Stimulated activated CD4-positive, alpha-beta T cell treated with anti-CD3 and anti-CD28 coated beads, Interleukin-12 subunit alpha, Interleukin-12 subunit beta, amount 100 ng/mL, for 48 hours (primary cell): ENCODE data around the gene CBFB.

Experiments used
- DNase-seq, 3 donors: peaks; one replicate each; pipeline ENCODE4 v3.0.0-alpha.2; 2020; ENCODE audit warnings: low read depth in 2 of 3, low spot score in 1 of 3

Gene CBFB

GRCh38 chr16:67091906-67092566 is 63.1 kb downstream of the CBFB start:
- DNase-seq: no peak

DNA sequence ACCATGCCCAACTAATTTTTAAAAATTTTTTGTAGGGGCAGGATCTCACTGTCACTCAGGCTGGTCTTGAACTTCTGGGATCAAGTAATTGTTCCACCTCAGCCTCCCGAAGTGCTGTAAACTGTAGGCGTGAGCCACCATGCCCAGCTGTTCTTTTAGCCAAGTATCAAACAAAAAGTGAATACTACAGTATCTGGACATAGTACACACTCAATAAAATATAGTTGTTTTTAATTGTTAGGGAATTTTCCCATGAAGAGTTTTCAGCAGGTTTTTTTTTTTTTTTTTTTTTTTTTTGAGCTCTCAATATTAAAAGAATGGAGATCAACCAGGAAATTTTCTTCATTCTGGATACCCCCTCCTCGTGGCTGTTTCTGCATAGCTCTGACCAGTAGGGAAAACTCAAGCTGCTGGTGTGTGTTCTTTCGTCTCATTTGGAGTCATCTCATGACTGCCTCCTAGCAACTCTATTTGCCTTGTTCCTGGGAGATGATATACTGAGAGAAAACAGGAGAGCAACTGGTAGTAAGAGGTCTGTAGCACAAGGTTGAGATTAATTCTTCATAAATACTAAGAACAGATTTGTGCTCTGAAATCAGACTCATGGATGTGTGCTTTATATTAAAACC is 64.3 kb downstream of the CBFB start:
- DNase-seq: no peak

DNA sequence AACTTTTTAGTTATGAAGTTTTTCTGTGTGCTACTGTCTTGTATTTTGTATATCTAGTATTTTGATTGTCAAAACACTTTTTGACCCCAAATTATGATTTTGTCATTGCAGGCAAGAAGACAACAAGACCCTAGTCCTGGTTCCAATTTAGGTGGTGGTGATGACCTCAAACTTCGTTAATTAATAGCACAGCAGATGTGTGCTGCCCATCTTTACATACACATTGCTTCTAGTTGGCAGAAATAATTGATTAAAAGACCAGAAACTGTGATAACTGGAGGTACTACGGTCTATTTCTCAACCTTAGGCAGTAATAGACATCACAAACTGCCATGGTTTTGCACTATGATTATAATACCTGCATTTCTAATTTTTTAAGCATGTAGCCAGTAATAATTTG is 69.7 kb downstream of the CBFB start:
- DNase-seq: no peak

DNA sequence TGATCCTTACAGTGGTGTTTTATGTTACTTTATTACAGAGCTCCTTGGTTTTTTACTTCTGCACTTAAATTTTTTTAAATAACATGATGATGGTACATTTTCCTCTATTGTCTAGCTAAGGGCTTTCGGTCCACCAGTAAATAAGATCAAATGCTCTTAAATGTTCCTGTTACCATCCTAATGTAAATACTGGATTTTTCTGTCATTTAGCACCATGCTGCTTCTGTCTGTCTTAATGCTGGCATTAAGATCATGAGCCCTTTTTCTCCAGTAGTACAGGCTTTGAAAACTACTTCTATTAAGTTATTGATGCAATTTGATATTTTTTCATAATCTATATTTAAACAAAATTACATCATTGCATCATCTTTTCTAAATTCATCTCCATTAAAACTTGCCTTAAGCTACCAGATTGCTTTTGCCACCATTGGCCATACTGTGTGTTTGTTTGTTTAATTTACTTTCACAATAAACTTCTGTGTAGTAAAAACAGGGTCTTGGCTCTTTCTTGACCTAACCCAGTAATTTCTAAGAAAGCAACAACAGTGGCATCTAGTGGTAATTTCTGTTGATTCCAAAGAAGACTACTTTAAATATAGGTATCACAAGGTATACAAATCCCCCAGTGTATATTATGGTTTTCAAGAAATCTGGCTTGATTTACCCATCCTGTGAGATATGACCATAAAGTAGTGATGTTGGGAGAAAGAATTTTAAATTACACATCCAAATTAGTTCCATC is 71.8 kb downstream of the CBFB start:
- no peak for DNase-seq

GRCh38 chr16:67101311-67102082 is 72.5 kb downstream of the CBFB start:
- peak in 2 of 3 donors; percentile 12 to 14 for DNase-seq

DNA sequence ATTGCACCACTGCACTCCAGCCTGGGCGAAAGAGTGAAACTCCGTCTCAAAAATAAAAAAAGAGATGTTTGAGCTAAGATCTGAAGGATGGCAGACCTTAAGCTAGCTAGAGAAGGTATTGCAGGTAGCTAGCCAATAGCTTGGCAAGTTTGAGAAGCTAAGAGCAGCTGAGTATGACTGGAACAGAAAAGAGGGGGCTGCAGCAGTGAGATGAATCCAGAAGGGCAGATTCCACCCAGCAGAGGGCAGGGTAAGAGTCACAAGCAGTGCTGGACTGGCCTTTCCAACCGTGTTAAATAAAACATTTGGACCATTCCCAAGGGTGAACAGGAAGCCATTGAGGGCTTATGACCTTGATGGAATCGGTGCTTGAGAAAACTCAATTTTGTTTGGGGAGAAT is 75.1 kb downstream of the CBFB start:
- DNase-seq: no peak

DNA sequence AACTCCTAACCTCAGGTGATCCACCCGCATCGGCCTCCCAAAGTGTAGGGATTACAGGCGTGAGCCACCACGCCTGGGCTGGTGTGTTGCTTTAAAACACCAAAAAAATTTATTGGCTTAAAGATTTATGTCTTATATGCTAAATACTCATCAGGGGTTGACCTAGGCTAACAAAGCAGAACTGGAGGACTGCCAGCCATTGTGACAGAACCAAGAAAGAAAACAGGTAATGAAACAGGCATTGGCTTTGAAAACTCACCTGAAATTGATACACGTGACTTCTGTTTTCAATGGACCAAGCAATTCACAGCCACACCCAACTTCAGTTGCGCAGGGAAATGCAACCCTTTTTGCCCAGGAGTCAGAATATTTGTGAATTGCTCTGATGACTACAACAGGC is 75.9 kb downstream of the CBFB start:
- no peak for DNase-seq

- no peak for DNase-seq
Measured at GRCh38 chr16:67105246-67105645, 76.3 kb downstream of the CBFB start.

GRCh38 chr16:67105881-67106280 is 76.9 kb downstream of the CBFB start:
- no peak for DNase-seq

DNA sequence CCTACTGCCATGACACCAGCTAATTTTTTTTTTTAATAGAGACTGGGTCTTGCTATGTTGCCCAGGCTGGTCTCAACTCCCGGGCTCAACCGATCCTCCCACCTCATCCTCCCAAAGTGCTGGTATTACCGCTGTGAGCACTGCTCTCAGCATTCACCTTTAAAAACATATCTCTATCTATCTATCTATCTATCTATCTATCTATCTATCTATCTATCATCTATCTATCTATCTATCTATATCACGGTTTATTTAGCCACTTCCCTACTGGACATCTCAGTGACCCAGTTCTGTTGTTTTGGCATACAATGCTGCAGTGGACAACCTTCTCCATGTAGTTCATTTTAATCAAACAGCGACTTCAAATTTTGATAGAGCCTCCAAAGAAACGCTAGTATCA is 79.5 kb downstream of the CBFB start:
- DNase-seq: no peak

GRCh38 chr16:67108931-67109406 is 80.0 kb downstream of the CBFB start:
- DNase-seq: no peak

DNA sequence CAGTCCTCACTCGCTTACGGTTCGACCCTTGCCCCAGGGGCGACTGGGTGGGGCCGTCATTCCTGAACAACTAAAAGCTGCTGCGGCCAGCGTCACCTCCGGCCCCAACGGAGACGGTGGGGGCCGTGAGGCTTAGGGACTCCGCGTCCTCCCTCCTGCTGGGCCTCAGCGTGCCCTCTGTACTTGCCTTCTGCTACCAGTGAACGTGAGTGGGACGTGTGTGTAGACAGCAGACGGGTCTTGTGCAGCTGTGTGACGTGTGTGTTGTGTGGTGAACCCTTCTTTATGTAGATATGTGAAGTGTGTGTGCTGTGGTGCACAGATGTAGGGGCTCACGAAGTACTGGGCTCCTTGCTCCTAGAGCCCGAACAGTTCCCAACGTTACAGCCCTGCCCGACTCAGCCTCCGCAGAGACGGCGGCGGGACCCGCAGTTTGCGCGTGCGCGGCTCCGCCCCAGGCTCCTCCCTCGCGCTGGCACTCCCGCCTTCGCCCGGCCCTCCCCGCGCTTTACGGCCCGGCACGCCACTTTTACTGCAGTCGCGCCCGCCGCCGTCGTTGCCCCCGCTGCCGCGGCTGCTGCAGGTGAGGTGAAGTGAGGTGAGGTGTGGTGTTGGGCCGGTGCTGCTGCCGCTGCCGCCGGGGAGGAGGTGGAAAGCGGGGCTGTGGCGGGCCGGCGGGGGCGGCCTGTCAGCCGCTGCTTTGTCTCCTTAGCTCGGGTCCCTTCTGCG is 80.6 kb downstream of the CBFB start, which contains the start of gene PHAF1:
PHAF1 (plus strand) TSS at position 535 of the 729 bp plus-strand sequence. CDS start 235 bp downstream, outside the sequence.
- peak; percentile 92 to 95 (median 94) for DNase-seq

DNA sequence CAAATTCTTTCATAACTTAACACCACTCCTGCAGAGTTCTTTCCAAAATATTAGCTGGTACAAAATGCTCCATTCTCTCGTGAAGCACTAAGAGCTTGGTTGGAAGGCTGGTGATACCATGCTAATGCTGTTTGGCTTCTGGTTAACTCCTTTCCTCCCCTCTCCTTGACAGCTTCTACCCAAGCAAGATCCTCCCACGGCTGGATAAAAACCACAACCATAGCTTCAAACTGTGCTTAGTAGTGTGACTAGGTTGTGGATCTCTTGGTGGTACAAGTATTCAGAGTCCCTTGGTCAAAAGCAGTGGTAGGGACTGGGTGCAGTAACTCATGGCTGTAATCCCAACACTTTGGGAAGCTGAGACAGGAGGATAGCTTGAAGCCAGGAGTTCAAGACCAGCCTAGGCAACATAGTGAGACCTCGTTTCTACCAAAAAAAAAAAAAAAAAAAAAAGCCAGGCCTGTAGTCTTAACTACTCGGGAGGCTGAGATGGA is 83.0 kb downstream of the CBFB start:
- no peak for DNase-seq

- DNase-seq: no peak
Measured at GRCh38 chr16:67112591-67113399, 83.8 kb downstream of the CBFB start.

DNA sequence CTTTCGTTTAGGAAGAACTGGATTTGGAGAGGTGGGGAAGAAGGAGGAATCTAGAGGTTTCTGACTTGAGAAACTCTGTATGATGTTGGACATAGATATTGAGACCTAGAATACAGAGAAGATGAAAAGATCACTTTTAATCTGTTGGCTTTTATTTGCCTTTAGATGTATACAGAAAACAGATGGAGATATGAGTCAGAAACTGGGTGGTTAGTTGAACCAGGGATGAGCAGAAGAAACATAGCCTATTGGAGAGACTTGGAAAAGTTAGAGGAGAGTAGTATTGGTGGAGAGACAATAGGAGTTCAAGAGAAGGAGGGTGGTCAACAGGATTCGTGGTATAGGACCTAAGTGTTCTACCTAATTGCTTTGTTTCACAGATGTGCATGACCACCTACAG is 85.8 kb downstream of the CBFB start:
- no peak for DNase-seq

- no peak for DNase-seq
Measured at GRCh38 chr16:67115639-67116038, 86.7 kb downstream of the CBFB start.

DNA sequence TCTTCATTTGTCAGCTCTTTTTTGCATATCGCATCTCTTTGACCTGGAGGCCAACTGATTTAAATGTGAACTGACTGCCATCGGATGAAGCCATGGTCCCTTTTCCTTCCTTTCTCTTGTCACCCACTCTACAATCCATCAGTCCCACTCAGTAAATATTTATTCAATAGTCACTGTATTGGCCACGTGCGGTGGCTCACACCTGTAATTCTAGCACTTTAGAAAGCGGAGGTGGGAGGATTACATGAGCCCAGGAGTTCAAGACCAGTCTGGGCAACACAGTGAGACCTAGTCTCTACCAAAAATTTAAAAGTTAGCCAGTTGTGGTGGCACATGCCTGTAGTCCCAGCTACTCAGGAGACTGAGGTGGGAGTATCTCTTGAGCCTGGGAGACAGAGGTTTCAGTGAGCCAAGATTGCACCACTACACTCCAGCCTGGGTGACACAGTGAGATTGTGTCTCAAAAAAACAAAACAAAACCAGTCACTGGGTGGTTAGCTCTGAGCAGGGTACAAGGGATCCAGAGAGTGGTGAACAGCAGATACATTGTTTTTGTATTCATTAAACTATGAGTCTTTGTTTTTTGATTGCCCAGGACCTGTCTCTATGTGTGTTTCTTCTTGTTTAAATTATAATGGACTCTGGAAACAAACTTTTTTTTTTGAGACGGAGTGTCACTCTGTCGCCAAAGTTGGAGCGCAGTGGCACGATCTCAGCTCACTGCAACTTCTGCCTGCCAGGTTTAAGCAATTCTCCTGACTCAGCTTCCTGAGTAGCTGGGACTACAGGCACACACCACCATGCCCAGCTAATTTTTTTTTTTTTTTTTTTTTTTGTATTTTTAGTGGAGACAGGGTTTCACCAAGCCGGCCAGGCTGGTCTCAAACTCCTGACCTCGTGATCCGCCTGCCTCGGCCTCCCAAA is 87.7 kb downstream of the CBFB start:
- no peak for DNase-seq

DNA sequence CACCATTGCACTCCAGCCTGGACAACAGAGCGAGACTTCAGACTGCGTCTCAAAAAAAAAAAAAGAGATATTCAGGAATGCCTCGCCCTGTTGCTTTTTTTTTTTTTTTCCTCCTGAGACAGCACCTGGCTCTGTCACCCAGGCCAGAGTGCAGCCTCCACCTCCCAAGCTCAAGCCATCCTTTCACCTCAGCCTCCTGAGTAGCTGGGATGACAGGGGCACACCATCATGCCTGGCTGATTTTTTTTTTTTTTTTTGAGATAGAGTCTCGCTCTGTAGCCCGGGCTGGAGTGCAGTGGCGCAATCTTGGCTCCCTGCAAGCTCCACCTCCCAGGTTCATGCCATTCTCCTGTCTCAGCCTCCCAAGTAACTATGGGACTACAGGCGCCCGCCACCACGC is 88.8 kb downstream of the CBFB start:
- DNase-seq: no peak

- no peak for DNase-seq
Measured at GRCh38 chr16:67120025-67120424, 91.1 kb downstream of the CBFB start.
